ENCODE measurements around the gene STAG1. TPM values are rescaled to one million over a fixed set of nuclear protein-coding genes. Genes with fewer than 3 reads are reported as not detected.

The STAG1 gene
- total RNA-seq, 1 donor from 2014 or later, result 24.1 TPM

DNA sequence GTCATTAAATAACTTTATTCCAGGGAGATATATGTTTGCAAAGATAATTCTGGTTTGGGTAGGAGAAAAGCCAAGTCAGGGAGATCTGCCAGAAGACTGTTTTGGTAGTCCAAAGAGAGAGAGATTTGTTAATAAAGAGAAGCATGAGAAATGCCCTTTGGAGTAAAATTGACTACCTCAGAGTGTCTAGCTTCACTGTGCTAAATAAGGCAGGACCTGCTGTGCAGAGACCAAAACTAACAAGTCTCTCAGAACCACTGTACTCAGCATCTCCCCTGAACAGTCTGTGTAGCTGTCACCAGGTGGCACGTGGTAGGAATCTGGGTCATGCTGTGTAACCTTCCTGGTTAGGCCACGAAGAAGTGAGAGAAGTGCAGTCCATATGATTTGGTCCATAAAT is 35.2 kb upstream of the STAG1 start:
- H3K27ac ChIP-seq (ENCODE audit: low read depth, low read length), result peak overlapping the region; percentile 59
- FAIRE-seq (no peak), DNase-seq (ENCODE audit: low read depth) (peak; percentile 38)
- H3K36me3 Mint-ChIP-seq (ENCODE audit: low read depth, unreplicated experiment), result no peaks in the 10 kb centered on the region
- no peak overlapping the region for H3K4me3 Mint-ChIP-seq (ENCODE audit: unreplicated experiment)
- H3K9me3 ChIP-seq (ENCODE audit: insufficient read depth, low read depth, low read length), result no peaks in the 10 kb centered on the region
- no peaks in the 10 kb centered on the region for H3K27me3 ChIP-seq (ENCODE audit: insufficient read depth, low read length)
- peaks cover 7% of the 10 kb centered on the region for H3K27me3 Mint-ChIP-seq (ENCODE audit: low read depth, unreplicated experiment)
- H3K4me2 ChIP-seq (ENCODE audit: low read length), result peak overlapping the region; percentile 80
- no peaks in the 10 kb centered on the region for H3K9me3 Mint-ChIP-seq (ENCODE audit: unreplicated experiment)
- H3K4me1 ChIP-seq (ENCODE audit: insufficient read depth, low read length), result peaks cover 10% of the 10 kb centered on the region
- peak overlapping the region; percentile 59 for H2AFZ ChIP-seq (ENCODE audit: low read depth, low read length)
- no peaks in the 10 kb centered on the region for H3K79me2 ChIP-seq (ENCODE audit: insufficient read depth, low read length)
- no peak overlapping the region for H3K4me3 ChIP-seq (ENCODE audit: insufficient read depth, low read depth, low read length)
- H4K20me1 ChIP-seq (ENCODE audit: insufficient read depth, low read length), result no peaks in the 10 kb centered on the region
- TF ChIP-seq EZH2 (IDR thresholded peaks at IDR 0.05; ENCODE audit: insufficient read depth, low read length), result no peak
- TF ChIP-seq, protein P1, sequence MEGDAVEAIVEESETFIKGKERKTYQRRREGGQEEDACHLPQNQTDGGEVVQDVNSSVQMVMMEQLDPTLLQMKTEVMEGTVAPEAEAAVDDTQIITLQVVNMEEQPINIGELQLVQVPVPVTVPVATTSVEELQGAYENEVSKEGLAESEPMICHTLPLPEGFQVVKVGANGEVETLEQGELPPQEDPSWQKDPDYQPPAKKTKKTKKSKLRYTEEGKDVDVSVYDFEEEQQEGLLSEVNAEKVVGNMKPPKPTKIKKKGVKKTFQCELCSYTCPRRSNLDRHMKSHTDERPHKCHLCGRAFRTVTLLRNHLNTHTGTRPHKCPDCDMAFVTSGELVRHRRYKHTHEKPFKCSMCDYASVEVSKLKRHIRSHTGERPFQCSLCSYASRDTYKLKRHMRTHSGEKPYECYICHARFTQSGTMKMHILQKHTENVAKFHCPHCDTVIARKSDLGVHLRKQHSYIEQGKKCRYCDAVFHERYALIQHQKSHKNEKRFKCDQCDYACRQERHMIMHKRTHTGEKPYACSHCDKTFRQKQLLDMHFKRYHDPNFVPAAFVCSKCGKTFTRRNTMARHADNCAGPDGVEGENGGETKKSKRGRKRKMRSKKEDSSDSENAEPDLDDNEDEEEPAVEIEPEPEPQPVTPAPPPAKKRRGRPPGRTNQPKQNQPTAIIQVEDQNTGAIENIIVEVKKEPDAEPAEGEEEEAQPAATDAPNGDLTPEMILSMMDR (IDR thresholded peaks at IDR 0.05; ENCODE audit: insufficient read depth, low read depth, low read length), result no peak
- H3K9ac ChIP-seq (ENCODE audit: low read length), result peak overlapping the region; percentile 54
- H3K27ac Mint-ChIP-seq (ENCODE audit: unreplicated experiment), result peak overlapping the region; percentile 96
- H3K4me1 Mint-ChIP-seq (ENCODE audit: low read depth, unreplicated experiment), result peaks cover 15% of the 10 kb centered on the region
- no peaks in the 10 kb centered on the region for H3K36me3 ChIP-seq (ENCODE audit: insufficient read depth, low read length)

DNA sequence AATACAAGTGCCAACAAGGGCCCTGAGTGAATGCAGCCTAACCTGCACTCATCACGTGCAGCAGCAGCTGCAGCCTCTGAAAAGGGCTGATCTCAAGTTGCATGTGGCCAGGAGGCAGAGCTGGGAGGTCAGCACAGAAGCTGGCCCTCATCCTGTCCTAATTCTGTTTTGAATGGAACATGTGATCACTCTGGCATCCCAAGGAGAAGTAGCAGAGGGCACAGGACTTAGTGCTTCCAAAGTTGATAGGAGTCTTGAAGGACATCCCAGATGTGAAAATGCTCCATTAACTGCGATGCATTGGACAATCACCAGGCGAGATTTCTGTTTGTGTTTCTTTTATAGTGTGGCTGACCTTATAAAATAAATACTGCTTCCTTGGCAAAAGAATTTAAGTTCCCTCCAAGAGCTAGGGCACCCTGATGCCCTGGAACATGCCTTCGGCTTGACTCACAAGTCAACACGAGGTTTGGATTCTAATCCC is 31.6 kb upstream of the STAG1 start:
- FAIRE-seq, result no peak
- no peak overlapping the region for H3K4me3 Mint-ChIP-seq (ENCODE audit: unreplicated experiment)
- H3K36me3 ChIP-seq (ENCODE audit: insufficient read depth, low read length), result no peaks in the 10 kb centered on the region
- H3K27me3 Mint-ChIP-seq (ENCODE audit: low read depth, unreplicated experiment), result no peaks in the 10 kb centered on the region
- H3K4me1 ChIP-seq (ENCODE audit: insufficient read depth, low read length), result peaks cover 14% of the 10 kb centered on the region
- H3K79me2 ChIP-seq (ENCODE audit: insufficient read depth, low read length), result no peaks in the 10 kb centered on the region
- H3K27me3 ChIP-seq (ENCODE audit: insufficient read depth, low read length), result no peaks in the 10 kb centered on the region
- no peak overlapping the region for H3K27ac Mint-ChIP-seq (ENCODE audit: unreplicated experiment)
- no peak overlapping the region for H3K4me3 ChIP-seq (ENCODE audit: insufficient read depth, low read depth, low read length)
- H3K4me1 Mint-ChIP-seq (ENCODE audit: low read depth, unreplicated experiment), result peaks cover 20% of the 10 kb centered on the region
- no peaks in the 10 kb centered on the region for H3K9me3 Mint-ChIP-seq (ENCODE audit: unreplicated experiment)
- no peak overlapping the region for H2AFZ ChIP-seq (ENCODE audit: low read depth, low read length)
- TF ChIP-seq EZH2 (IDR thresholded peaks at IDR 0.05; ENCODE audit: insufficient read depth, low read length), result no peak
- TF ChIP-seq, protein P1 (IDR thresholded peaks at IDR 0.05; ENCODE audit: insufficient read depth, low read depth, low read length), result no peak
- no peaks in the 10 kb centered on the region for H3K9me3 ChIP-seq (ENCODE audit: insufficient read depth, low read depth, low read length)
- H3K36me3 Mint-ChIP-seq (ENCODE audit: low read depth, unreplicated experiment), result no peaks in the 10 kb centered on the region
- no peaks in the 10 kb centered on the region for H4K20me1 ChIP-seq (ENCODE audit: insufficient read depth, low read length)
- no peak overlapping the region for H3K9ac ChIP-seq (ENCODE audit: low read length)
- no peak overlapping the region for H3K27ac ChIP-seq (ENCODE audit: low read depth, low read length)
- no peak for DNase-seq (ENCODE audit: low read depth)
- no peak overlapping the region for H3K4me2 ChIP-seq (ENCODE audit: low read length)

DNA sequence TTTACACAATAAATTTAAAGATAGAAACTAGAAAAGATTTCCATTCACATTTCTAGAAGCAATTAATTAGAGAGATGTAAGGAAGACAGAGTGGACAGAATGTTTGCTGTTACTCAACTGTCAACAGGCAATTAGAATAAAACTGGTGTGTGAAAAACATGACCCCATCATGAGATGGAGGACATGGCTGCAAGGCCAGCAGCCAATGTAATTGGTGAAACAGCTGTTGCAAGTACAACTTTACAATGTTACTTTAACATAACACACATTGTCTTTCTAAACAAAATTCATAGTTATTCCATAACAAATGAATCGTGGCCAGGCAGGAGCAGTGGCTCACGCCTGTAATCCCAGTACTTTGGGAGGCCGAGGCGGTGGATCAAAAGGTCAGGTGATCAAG is 28.6 kb upstream of the STAG1 start:
- H3K9me3 Mint-ChIP-seq (ENCODE audit: unreplicated experiment), result no peaks in the 10 kb centered on the region

More for the DNA sequence above, 28.6 kb upstream of the STAG1 start:
- FAIRE-seq (no peak), DNase-seq (ENCODE audit: low read depth) (no peak)
- no peak overlapping the region for H3K4me3 ChIP-seq (ENCODE audit: insufficient read depth, low read depth, low read length)
- H3K4me1 ChIP-seq (ENCODE audit: insufficient read depth, low read length), result peaks cover 6% of the 10 kb centered on the region
- Mint-ChIP-seq H3K36me3 (ENCODE audit: low read depth, unreplicated experiment) (no peaks in the 10 kb centered on the region), H3K27ac (ENCODE audit: unreplicated experiment) (no peak overlapping the region), H3K4me1 (ENCODE audit: low read depth, unreplicated experiment) (peaks cover 6% of the 10 kb centered on the region), H3K4me3 (ENCODE audit: unreplicated experiment) (no peak overlapping the region), H3K27me3 (ENCODE audit: low read depth, unreplicated experiment) (no peaks in the 10 kb centered on the region)
- no peak overlapping the region for H3K9ac ChIP-seq (ENCODE audit: low read length)
- H2AFZ ChIP-seq (ENCODE audit: low read depth, low read length), result no peak overlapping the region
- no peaks in the 10 kb centered on the region for H4K20me1 ChIP-seq (ENCODE audit: insufficient read depth, low read length)
- no peak for TF ChIP-seq EZH2 (IDR thresholded peaks at IDR 0.05; ENCODE audit: insufficient read depth, low read length)
- TF ChIP-seq, protein P1 (IDR thresholded peaks at IDR 0.05; ENCODE audit: insufficient read depth, low read depth, low read length), result no peak
- H3K36me3 ChIP-seq (ENCODE audit: insufficient read depth, low read length), result no peaks in the 10 kb centered on the region
- no peaks in the 10 kb centered on the region for H3K27me3 ChIP-seq (ENCODE audit: insufficient read depth, low read length)
- no peaks in the 10 kb centered on the region for H3K9me3 ChIP-seq (ENCODE audit: insufficient read depth, low read depth, low read length)
- no peaks in the 10 kb centered on the region for H3K79me2 ChIP-seq (ENCODE audit: insufficient read depth, low read length)
- H3K4me2 ChIP-seq (ENCODE audit: low read length), result no peak overlapping the region
- H3K27ac ChIP-seq (ENCODE audit: low read depth, low read length), result no peak overlapping the region

Data from astrocyte (in vitro differentiated cells and primary cell).